NOMO-1 (cell line): ENCODE results near the gene ZNF783.
"Not testable (repeated sequence)": the region's sequence is repeated elsewhere in the genome, so short reads cannot be mapped to it uniquely, and the experiment has no call there.

Source experiments
- DNase-seq, 2 experiments: peaks; one replicate each; lab custom pipeline; 2025; ENCODE audit not compliant: unreplicated experiment in 2 of 2; lab: John Stamatoyannopoulos, UW

The ZNF783 gene

DNA sequence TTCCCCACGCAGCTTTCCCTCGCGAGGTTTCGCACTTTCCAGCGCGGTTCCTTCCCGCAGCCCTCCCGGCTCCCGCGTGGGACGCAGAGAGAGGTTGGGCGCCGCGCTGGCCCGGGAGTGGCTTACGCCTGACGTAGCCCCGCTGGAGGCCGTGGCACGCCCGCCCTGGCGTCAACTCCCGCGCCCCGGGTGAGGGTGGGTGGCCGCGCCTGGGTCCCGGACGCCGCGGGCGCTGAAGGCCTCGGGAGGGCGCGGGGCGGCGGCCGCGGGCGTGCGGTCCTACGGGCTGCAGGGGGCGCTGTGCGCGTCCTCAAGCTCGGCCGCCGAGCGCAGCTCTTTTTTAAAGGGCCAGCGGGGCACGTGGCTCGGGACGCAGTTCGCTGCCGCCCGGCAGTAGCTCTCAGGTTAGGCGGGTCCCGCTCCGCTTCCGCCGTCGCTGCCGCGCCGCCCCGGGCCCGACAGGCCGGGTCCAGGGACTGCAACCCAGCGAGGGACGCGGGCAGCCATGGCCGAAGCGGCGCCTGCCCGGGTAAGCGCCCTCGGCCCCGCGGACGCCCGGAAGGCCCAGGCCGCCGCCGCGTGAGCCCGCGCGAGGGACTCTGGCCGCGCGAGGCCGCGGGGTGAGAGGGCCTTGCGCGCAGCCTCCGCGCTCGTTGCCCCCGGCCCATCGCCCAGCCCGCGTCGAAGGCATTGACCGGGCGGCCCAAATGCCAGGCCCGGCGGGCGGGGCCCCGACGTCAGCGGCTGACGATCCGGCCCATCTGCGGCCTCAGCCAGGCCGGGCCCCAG, at the start of gene ZNF783:
Gene ZNF783 (plus strand): TSS at position 368 of the 789 bp plus-strand sequence. CDS start 138 bp downstream, at position 506.
- peak; percentile 55 to 69 for DNase-seq

DNA sequence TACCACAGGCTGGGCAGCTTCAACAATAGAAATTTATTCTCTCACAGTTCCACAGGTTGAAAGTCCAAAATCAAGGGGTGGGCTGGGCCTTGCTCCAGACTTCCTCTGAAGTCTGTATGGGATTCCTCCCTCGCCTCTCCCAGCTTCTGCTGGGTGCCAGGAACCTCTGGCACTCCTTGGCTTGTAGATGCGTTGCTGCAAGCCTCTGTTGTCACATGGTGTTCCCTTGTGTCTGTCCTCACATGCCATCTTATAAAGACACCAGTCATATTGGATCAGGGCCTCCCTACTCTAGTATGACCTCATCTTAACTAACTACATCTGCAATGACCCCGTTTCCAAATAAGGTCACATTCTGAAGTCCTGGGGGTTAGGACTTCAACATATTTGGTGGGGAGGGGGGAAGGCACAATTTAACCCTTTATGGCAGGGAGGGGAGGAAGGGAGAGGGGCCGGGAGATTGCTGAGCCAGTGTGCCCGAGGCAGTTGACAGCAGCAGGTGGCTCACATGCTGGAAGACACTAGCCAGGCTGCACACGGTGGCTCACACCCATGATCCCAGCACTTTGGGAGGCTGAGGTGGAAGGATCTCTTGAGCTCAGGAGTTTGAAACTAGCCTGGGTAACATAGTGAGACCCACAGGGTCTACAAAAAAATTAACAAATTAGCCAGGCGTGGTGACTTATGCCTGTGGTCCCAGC, 47.8 kb upstream of the ZNF783 start:
- no peak for DNase-seq

DNA sequence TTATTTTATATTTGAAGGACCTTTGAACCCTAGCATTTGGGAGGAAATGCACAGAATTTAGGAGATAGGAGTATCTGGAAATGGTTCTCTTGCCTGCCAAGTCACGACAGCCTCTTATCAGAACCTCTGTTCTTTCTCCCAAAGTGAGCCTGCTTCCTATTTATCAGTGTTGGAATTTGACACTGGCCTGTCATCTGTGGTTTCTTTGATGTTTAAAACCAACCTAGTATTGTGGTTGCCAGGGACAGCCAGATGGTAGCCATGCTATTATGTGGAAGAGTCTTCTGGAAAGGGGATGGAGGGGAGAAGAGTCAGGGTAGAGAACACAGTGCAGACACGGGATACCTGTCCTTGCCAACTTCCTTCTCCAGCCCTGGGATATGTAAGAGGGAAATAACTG, 45.6 kb upstream of the ZNF783 start:
- DNase-seq: no peak

DNA sequence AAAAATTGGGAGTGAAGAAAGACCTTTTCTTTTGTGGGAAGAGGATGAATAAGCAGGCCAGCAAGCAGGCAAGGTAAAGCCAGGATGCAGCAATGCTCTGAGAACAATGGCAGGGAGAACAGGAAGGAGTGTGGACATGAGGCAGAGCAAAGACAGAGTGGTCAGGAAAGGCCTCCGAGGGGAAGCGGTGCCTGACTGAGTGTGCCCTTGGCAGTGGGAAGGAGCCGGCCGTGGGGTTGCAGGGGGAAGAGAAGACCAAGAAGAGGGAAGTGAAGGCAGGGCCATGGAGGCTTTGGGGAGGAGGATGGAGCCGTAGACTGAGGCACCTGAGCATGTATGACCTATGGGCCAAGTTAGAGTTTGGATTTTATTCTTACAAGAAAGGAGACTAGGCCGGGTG, 44.4 kb upstream of the ZNF783 start:
- no peak for DNase-seq

DNA sequence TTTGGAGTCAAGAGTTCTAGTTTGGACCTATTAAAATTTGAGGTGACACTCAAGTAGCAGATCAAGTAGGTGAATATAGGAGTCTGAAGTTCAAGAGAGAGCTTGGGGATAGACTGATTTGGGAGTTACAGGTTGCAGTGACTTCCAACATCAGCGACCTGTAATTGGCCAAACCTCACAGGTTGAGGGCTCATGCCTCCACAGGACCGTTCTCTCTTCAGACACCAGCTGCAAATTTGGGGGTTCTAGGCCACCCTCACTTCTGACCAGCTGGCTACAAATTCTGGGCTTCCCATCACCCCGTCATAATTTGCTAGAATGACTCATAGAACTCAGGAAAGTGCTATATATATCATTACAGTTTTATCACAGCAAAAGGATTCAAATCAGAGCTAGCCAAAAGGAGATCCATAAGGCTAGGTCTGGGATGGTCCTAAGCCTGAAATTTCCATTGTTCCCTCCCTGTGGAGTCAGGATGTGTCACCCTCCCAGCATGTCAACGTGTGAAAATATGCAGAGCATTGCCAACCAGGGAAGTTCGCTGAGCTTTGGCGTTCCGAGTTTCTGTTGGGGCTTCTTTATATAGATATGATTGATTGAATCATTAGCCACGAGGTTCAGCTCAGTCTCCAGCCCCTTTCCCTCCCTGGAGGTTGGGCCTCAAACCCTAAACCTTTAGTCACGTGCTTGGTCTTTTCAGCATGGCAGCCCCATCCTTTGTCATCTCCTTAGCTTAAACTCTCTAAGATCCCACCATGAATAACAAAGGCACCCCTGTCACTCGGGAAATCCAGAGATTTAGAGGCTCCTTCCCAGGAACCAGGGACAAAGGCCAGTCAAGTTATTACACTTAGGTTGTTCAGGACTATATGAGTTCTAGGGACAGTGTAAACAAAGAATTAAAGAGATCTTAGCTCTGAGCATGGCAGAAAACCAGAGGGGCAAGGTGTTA, 43.3 kb upstream of the ZNF783 start:
- DNase-seq: no peak

DNA sequence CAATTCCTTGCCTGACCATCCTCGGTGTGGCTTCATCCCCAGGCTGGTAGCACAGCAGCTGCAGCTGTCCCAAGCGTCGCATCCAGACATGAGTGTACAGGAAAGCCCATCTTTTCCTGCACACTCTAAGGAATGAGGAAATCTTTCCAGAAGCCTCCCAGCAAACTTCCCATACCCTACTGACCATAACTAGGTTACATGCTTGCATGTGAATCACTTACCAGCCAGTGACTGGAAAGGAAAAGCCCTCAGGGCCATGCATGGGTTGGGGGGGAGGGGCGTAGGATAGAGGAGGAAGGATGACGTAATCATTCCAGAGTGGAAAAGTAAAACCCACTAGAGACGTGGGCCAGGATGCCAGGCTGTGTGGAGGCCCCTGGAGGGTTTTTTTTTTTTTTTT, 41.5 kb upstream of the ZNF783 start:
- no peak for DNase-seq

DNA sequence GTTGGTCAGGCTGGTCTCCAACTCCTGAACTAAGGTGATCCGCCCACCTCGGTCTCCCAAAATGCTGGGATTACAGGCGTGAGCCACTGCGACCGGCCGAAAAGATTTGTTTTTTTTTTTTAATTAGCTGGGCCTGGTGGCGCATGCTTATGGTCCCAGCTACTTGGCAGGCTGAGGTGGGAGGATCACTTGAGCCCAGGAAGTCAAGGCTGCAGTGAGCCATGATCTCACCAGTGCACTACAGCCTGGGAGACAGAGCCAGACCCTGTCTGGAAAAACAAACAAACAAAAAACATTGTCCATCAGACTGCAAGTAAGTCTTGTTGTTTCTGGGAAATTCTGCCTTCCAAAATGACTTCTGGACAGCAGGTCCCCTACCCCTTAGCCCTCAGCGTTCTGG, 38.8 kb upstream of the ZNF783 start:
- DNase-seq: no peak

DNA sequence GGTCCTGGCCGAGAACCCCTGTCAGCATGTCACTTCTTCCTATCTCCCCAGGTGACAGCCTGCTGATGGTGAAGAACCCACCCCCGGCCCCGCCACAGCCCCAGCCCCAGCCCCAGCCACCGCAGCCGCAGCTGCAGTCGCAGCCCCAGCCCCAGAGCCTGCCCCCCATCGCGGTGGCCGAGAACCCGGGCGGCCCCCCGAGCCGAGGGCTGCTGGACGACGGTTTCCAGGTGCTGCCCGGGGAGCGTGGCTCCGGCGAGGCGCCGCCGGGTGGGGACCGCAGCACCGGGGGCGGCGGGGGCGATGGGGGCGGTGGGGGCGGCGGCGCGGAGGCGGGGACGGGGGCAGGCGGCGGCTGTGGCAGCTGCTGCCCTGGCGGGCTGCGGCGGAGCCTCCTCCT, 38.2 kb upstream of the ZNF783 start:
- DNase-seq: no peak

DNA sequence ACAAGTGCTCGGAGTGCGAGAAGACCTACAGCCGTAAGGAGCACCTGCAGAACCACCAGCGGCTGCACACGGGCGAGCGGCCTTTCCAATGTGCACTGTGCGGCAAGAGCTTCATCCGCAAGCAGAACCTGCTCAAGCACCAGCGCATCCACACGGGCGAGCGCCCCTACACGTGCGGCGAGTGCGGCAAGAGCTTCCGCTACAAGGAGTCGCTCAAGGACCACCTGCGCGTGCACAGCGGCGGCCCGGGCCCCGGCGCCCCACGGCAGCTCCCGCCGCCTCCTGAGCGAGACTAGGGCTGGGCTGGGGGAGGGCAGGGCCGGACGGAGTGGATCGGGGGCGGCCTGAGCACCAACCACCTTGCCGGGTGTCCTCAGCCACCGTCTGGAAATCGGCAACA, 37.6 kb upstream of the ZNF783 start:
- no peak for DNase-seq

DNA sequence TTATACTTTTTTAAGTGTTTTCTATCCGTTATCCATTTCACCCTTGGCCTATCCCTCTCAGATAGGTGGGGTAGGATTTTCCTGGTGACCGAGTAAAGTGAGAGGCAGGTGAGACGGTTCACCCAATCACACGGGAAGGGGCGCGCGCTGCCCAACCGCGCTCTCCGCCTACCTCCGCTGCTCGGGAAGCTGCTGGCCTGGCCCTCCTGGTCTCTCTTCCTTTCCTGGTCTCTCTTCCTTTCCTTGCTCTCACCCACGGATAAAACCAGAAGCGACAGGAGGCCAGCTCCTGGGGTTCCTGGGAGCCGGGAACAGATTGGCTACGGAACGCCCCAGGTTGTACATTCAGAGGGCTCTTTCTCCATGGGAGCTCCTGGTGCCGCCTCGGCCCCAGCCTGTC, 36.9 kb upstream of the ZNF783 start:
- no peak for DNase-seq

DNA sequence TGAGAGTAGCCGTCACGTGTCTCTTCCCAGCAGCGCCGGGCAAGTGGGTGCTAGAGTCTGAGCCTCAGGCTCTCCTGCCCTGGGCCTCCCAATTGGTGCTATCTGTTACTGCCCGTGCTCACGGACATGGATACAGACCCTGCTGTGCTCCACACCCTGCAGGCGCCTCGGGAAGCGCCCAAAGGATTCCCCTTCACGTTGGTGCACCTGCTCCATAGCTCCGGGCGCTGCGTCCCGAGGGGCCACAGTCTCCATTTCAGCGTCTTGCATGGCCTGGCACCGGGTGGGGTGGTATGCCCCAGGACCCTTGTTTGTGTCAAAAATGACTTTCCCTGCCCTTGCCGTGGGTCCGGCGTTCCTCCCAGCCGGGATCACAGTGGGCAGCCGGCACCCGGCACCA, 36.3 kb upstream of the ZNF783 start:
- no peak for DNase-seq

DNA sequence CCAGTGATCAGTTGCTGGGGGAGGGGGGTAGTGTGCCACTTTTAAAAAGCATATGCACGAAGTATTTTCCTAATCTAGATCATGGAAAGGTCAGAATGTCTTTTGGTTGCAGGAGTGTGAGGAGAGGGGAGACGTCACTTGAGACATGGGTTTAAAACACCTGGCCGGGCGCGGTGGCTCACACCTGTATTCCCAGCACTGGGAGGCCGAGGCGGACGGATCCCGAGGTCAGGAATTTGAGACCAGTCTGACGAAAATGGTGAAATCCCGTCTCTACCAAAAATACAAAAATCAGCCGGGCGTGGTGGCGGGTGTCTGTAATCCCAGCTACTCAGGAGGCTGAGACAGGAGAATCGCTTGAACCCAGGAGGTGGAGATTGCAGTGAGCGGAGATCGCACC, 35.6 kb upstream of the ZNF783 start:
- not testable (repeated sequence) for DNase-seq

DNA sequence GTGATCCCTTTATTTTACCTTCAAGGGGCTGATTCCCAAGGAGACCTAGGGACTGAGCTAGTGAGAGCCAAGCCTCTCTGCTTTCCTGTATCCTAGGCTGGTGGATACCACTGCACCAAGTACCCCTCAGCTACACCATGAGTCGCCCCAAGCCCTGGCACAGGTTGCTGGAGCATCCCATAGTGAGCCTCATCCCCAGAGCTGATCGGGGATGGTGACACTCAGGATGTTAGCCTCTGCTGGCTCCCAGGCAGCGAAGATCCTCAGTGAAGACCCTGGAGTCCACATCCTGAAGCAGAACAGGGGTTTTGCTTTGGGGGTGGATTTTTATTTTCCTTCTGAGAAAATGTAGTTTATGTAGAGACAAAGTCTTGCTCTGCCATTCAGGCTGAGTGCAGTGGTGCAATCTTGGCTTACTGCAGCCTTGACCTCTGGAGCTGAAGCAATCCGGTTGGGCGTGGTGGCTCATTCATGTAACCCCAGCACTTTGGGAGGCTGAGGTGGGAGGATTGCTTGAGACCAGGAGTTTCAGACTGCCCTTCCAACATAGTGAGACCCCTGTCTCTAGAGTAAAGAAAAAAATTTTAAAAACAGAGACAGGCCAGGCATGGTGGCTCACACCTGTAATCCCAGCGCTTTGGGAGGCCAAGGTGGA, 35.0 kb upstream of the ZNF783 start:
- DNase-seq: no peak

DNA sequence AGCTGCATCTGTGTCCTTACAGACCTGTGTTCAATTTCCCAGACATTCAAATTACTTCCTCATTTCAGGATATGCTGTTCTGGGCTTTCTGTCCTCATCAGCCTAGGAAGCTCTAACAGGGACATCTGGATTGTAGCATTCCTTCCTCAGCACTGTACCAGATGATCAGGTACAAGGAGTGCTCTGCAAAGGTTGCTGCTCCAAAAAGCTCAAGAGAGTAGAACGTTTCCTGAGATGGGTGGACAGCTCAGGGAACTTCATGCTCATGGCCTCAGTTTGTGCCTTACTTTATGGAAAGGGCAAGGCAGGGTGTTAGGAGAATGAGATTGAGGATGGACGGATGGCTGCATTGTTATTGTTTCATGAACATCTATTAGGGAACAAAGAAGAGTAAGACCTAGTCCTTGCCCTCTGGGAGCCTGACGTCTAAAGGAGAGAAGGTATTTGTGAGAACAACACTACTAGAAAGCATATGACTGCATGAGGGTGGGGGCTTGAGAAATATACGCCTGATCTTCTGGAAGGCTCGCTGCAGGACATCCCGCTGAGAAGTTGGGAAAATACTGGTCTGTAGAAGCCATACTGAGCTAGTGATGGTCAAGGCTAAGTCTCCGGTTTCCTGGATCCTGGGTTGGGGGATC, 33.0 kb upstream of the ZNF783 start:
- no peak for DNase-seq

DNA sequence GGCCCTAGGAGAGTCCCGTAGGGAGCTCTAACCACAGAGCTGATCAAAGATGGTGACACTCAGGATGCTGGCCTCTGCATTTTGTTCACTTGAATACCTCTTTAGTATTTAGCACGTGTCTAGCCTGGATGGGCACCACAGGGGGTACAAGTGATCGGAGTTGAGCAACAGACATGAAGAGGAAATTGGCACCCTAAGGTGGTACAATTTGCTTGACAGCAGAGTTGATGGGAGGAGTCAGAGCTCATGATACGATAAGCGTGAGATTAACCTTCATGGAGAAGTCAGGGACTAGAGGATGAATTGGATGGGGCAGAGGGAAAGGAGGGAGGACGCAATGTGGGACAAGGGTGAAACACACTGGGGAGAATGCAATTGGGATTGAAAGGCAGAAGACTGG, 32.5 kb upstream of the ZNF783 start:
- no peak for DNase-seq

DNA sequence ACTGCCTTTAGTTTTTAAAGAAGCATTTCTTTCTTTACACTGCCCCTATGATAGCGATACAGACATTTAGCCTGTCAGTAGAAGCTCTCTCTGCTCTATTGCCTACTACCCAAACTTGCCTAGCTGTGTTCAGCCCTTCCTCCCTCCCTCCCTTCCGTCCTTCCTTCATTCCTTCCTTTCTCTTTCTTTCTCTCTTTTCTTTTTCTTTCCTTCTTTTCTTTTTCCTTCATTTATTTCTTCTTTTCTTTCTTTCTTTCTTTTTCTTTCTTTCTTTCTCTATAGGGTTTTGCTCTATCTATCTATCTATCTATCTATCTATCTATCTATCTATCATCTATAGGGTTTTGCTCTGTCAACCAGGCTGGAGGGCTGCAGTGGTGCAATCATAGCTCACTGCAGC, 29.6 kb upstream of the ZNF783 start:
- DNase-seq: no peak

DNA sequence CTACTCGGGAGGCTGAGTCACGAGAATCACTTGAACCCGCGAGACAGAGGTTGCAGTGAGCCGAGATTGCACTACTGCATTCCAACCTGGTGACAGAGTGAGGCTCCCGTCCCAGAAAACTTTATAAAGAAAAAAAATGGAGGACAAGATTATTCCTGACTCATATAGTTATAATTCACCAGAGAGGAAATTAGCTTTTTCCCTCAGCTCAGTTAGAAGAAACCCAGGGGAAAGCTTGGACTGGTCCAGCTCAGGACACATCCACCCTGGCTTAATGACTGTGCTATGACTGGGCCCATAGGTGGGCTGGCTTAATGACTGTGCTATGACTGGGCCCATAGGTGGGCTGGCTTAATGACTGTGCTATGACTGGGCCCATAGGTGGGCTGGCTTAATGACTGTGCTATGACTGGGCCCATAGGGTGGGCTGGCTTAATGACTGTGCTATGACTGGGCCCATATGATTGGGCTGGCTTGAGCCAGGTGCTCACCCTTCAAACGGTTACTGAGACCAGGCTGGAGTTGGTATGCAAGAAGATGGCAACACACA, 28.3 kb upstream of the ZNF783 start:
- DNase-seq: not testable (repeated sequence)

DNA sequence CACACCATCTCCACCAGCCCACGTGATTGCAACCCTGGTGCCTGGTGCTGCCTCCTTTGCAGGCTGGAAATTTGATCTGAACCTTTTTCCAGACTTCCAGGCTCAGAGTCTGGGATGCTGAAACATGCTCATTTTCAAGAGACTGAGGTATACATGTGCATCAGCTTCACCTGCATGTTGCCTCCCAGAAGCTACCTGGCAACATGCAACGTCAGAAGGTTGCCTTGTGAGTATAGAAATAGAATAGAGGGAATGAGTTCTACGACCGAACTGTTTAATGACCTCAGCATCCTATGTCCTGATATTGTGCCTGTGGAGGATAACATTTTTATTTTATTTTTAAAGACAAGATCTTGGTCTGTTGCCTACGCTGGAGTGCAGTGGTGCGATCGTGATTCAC, 24.5 kb upstream of the ZNF783 start:
- DNase-seq: no peak

DNA sequence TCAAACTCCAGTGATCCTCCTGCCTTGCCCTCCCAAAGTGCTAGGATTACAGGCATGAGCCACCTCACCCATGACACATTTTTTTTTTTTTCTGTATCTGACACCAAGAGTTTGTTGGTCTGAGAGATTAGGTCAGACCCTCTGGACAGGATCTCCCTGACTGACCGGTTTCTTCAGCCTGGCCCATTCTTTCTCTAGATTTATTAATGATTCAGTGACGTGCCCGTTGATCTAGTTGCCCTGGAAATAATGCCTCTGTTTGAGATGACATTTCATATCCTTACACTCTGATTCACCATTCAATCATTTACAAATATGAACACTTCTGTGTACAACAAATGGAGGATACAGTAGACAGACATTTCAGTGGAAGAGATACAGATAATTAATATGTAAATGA, 23.9 kb upstream of the ZNF783 start:
- no peak for DNase-seq
